ENCODE results near the gene SVIL.
"Not testable (repeated sequence)": the region's sequence is repeated elsewhere in the genome, so short reads cannot be mapped to it uniquely, and the experiment has no call there.

SVIL gene

GRCh38 chr10:29488471-29488870 is 146.3 kb downstream of the SVIL start:
- not testable (repeated sequence) for DNase-seq (ENCODE audit: low read depth, low spot score)

- DNase-seq (ENCODE audit: low read depth, low spot score): not testable (repeated sequence)
Measured at GRCh38 chr10:29487884-29488266, 146.9 kb downstream of the SVIL start.

- DNase-seq (ENCODE audit: low read depth, low spot score): not testable (repeated sequence)
Measured at GRCh38 chr10:29487032-29487883, 147.5 kb downstream of the SVIL start.

GRCh38 chr10:29486433-29486832 is 148.3 kb downstream of the SVIL start:
- no peak for DNase-seq (ENCODE audit: low read depth, low spot score)

GRCh38 chr10:29484677-29485076 is 150.1 kb downstream of the SVIL start:
- not testable (repeated sequence) for DNase-seq (ENCODE audit: low read depth, low spot score)

GRCh38 chr10:29482591-29483431 is 152.0 kb downstream of the SVIL start:
- DNase-seq (ENCODE audit: low read depth, low spot score): peak; percentile 39

- DNase-seq (ENCODE audit: low read depth, low spot score): no peak
Measured at GRCh38 chr10:29481906-29482440, 152.8 kb downstream of the SVIL start.

- DNase-seq (ENCODE audit: low read depth, low spot score): no peak
Measured at GRCh38 chr10:29479981-29480954, 154.5 kb downstream of the SVIL start.

- DNase-seq (ENCODE audit: low read depth, low spot score): peak; percentile 87
Measured at GRCh38 chr10:29479081-29479925, 155.5 kb downstream of the SVIL start.

GRCh38 chr10:29473406-29474100 is 161.2 kb downstream of the SVIL start:
- DNase-seq (ENCODE audit: low read depth, low spot score): no peak

GRCh38 chr10:29473087-29473356 is 161.7 kb downstream of the SVIL start:
- no peak for DNase-seq (ENCODE audit: low read depth, low spot score)

- DNase-seq (ENCODE audit: low read depth, low spot score): no peak
Measured at GRCh38 chr10:29472301-29473086, 162.3 kb downstream of the SVIL start.

GRCh38 chr10:29471544-29471859 is 163.3 kb downstream of the SVIL start:
- DNase-seq (ENCODE audit: low read depth, low spot score): no peak

- DNase-seq (ENCODE audit: low read depth, low spot score): no peak
Measured at GRCh38 chr10:29470843-29471543, 163.8 kb downstream of the SVIL start.

- DNase-seq (ENCODE audit: low read depth, low spot score): peak; percentile 71
Measured at GRCh38 chr10:29470355-29470705, 164.4 kb downstream of the SVIL start.

GRCh38 chr10:29469481-29470354 is 165.1 kb downstream of the SVIL start:
- no peak for DNase-seq (ENCODE audit: low read depth, low spot score)

- DNase-seq (ENCODE audit: low read depth, low spot score): peak; percentile 30
Measured at GRCh38 chr10:29465384-29465783, 169.4 kb downstream of the SVIL start.
